Activated naive CD8-positive, alpha-beta T cell treated with anti-CD3 and anti-CD28 coated beads, Interleukin-2, amount 10 ng/mL, durations not matched to agents 7 days and 5 days (primary cell): ENCODE results near the gene PRDX6. TPM values are rescaled to one million over a fixed set of nuclear protein-coding genes. Genes with fewer than 3 reads are reported as not detected.
"Not testable (repeated sequence)": the region's sequence is repeated elsewhere in the genome, so short reads cannot be mapped to it uniquely, and the experiment has no call there.

Source experiments
- ATAC-seq: fragments of 150-1000 bp; cut with Tn5 transposase; one replicate; pipeline ENCODE4 v1.10.0; 2021; ENCODE audit warnings: low read depth, moderate library complexity
- POLR2A ChIA-PET: fragments of 350-600 bp; sonication (Branson Sonifier 250); formaldehyde crosslinking; loops from one replicate; lab custom pipeline; 2021; ENCODE audit warnings: antibody characterized with exemption; lab: Charles Lee
- DNase-seq: peaks from one replicate; pipeline ENCODE4 v3.0.0; 2021
- H3K27ac Mint-ChIP-seq: one replicate; pipeline ENCODE4 v1.8.0; 2022; ENCODE audit warnings: mild to moderate bottlenecking, mixed read lengths
- H3K27me3 Mint-ChIP-seq: one replicate; pipeline ENCODE4 v1.8.0; 2022; ENCODE audit warnings: mild to moderate bottlenecking, moderate library complexity, mixed read lengths
- H3K36me3 Mint-ChIP-seq: one replicate; pipeline ENCODE4 v1.8.0; 2021; ENCODE audit warnings: mild to moderate bottlenecking, mixed read lengths
- H3K4me1 Mint-ChIP-seq: one replicate; pipeline ENCODE4 v1.8.0; 2021; ENCODE audit warnings: mixed read lengths
- H3K4me3 Mint-ChIP-seq: one replicate; pipeline ENCODE4 v1.8.0; 2022; ENCODE audit warnings: mild to moderate bottlenecking, moderate library complexity, mixed read lengths
- H3K9me3 Mint-ChIP-seq: one replicate; pipeline ENCODE4 v1.8.0; 2021; ENCODE audit warnings: mixed read lengths
- total RNA-seq, 2 experiments: library from RNA; stranded (reverse); gene quantifications; one replicate each; pipeline ENCODE4 v1.2.3, GENCODE V29; 2021

PRDX6 gene
- total RNA-seq, 2 experiments from 2014 or later: 136 to 137 TPM

GRCh38 chr1:173489929-173490328, 12.8 kb downstream of the PRDX6 start:
- ATAC-seq: no peak

GRCh38 chr1:173491508-173491907, 14.4 kb downstream of the PRDX6 start:
- no peak overlapping the region for H3K4me3 Mint-ChIP-seq
- POLR2A ChIA-PET: no interaction called here
- no peaks in the 10 kb centered on the region for H3K27me3 Mint-ChIP-seq
- H3K4me1 Mint-ChIP-seq: peaks cover 5% of the 10 kb centered on the region
- ATAC-seq (no peak), DNase-seq (no peak)
- H3K9me3 Mint-ChIP-seq: peaks cover 4% of the 10 kb centered on the region
- H3K27ac Mint-ChIP-seq: no peak overlapping the region
- H3K36me3 Mint-ChIP-seq: peaks cover 28% of the 10 kb centered on the region

More at GRCh38 chr1:173489929-173490328, 12.8 kb downstream of the PRDX6 start:
- POLR2A ChIA-PET: no interaction called here
- H3K4me1 Mint-ChIP-seq: peaks cover 5% of the 10 kb centered on the region
- no peak overlapping the region for H3K4me3 Mint-ChIP-seq
- DNase-seq: no peak
- peaks cover 4% of the 10 kb centered on the region for H3K9me3 Mint-ChIP-seq
- no peak overlapping the region for H3K27ac Mint-ChIP-seq
- H3K27me3 Mint-ChIP-seq: no peaks in the 10 kb centered on the region
- peaks cover 34% of the 10 kb centered on the region for H3K36me3 Mint-ChIP-seq

GRCh38 chr1:173493125-173493524, 16.0 kb downstream of the PRDX6 start:
- H3K27ac Mint-ChIP-seq, H3K4me3 Mint-ChIP-seq, ATAC-seq, H3K9me3 Mint-ChIP-seq, POLR2A ChIA-PET, H3K4me1 Mint-ChIP-seq, DNase-seq, H3K27me3 Mint-ChIP-seq: not testable (repeated sequence)
- peaks cover 15% of the 10 kb centered on the region for H3K36me3 Mint-ChIP-seq

DNA sequence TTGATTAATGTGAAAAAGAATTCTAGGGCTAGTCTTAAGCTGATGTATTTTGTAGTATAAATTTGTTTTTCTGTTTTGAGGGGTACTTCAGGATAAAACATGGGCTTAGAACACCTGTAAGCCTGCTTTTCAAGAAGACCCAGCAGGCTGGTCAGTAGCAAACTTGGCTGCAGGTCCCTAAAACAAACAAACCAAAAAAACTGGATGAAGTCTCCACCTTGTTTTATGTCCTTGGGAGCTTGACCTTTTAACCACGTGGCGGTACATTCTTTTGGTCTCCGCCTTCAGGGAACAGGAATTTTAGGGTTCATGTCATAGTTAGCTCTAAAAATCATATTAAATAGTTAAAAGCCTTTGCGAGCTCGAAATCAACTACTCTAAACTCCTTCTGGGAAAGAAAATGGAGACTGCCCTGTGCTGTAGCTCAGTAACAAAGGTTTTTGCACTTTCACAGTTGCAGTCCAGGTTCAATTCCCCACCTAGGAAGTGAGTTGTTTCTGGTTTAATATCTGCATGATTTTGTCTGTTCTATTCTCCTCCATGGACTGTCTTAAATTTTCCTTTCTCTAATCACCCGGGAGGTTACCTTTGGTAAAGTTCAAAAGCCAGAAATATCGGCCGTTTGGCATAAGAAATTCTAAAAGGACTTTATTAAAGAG, 18.6 kb downstream of the PRDX6 start:
- ATAC-seq (no peak), DNase-seq (no peak)
- peaks cover 3% of the 10 kb centered on the region for H3K36me3 Mint-ChIP-seq
- peaks cover 5% of the 10 kb centered on the region for H3K4me1 Mint-ChIP-seq
- H3K9me3 Mint-ChIP-seq: peaks cover 6% of the 10 kb centered on the region
- no peak overlapping the region for H3K4me3 Mint-ChIP-seq
- no peak overlapping the region for H3K27ac Mint-ChIP-seq
- POLR2A ChIA-PET: no interaction called here
- H3K27me3 Mint-ChIP-seq: no peaks in the 10 kb centered on the region

- Mint-ChIP-seq H3K9me3 (peaks cover 8% of the 10 kb centered on the region), H3K27ac (no peak overlapping the region), H3K36me3 (peaks cover 3% of the 10 kb centered on the region), H3K4me3 (no peak overlapping the region), H3K4me1 (no peaks in the 10 kb centered on the region), H3K27me3 (no peaks in the 10 kb centered on the region)
- POLR2A ChIA-PET: no interaction called here
- DNase-seq (no peak), ATAC-seq (no peak)
Measured at GRCh38 chr1:173496757-173497320, 19.7 kb downstream of the PRDX6 start.

- ATAC-seq: no peak
- no peak for DNase-seq
- no peaks in the 10 kb centered on the region for H3K4me1 Mint-ChIP-seq
- H3K27ac Mint-ChIP-seq: no peak overlapping the region
- POLR2A ChIA-PET: no interaction called here
- H3K36me3 Mint-ChIP-seq: peaks cover 3% of the 10 kb centered on the region
- no peak overlapping the region for H3K4me3 Mint-ChIP-seq
- peaks cover 4% of the 10 kb centered on the region for H3K9me3 Mint-ChIP-seq
- no peaks in the 10 kb centered on the region for H3K27me3 Mint-ChIP-seq
Measured at GRCh38 chr1:173499729-173500128, 22.6 kb downstream of the PRDX6 start.

- Mint-ChIP-seq H3K9me3 (peaks cover 4% of the 10 kb centered on the region), H3K4me1 (no peaks in the 10 kb centered on the region), H3K27ac (no peak overlapping the region), H3K36me3 (no peaks in the 10 kb centered on the region), H3K4me3 (no peak overlapping the region), H3K27me3 (peaks cover 4% of the 10 kb centered on the region)
- POLR2A ChIA-PET: no interaction called here
- ATAC-seq: no peak
- DNase-seq: no peak
Measured at GRCh38 chr1:173502104-173502503, 25.0 kb downstream of the PRDX6 start.

GRCh38 chr1:173503391-173503790, 26.3 kb downstream of the PRDX6 start:
- H3K27me3 Mint-ChIP-seq: peaks cover 4% of the 10 kb centered on the region
- DNase-seq (no peak), ATAC-seq (no peak)
- no peaks in the 10 kb centered on the region for H3K4me1 Mint-ChIP-seq
- H3K4me3 Mint-ChIP-seq: no peak overlapping the region
- H3K9me3 Mint-ChIP-seq: peaks cover 4% of the 10 kb centered on the region
- H3K36me3 Mint-ChIP-seq: no peaks in the 10 kb centered on the region
- POLR2A ChIA-PET: no interaction called here
- no peak overlapping the region for H3K27ac Mint-ChIP-seq

- Mint-ChIP-seq H3K36me3 (no peaks in the 10 kb centered on the region), H3K9me3 (peaks cover 4% of the 10 kb centered on the region), H3K4me1 (no peaks in the 10 kb centered on the region), H3K4me3 (no peak overlapping the region), H3K27me3 (peaks cover 4% of the 10 kb centered on the region), H3K27ac (no peak overlapping the region)
- DNase-seq: no peak
- ATAC-seq: no peak
- POLR2A ChIA-PET: no interaction called here
Measured at GRCh38 chr1:173504268-173504667, 27.1 kb downstream of the PRDX6 start.

DNA sequence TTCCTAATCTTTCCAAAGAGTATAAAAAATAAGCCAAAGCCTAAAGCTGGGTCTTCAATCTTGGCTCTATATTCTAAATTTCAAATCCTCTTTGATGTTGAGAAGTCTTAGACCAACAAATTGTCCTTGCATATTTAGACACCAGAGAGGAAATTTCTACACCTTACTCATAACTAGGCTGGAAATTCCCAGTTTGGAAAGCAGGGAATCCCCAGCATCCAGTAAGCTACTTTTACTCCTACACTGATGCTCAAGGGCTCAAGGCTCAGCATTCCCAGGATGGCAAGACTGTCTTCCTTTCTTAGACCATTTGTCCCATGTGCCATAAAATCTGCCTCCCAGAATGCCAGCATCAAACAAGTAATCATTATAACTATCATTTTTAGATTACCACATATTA, 28.3 kb downstream of the PRDX6 start:
- POLR2A ChIA-PET: no interaction called here
- H3K27ac Mint-ChIP-seq: no peak overlapping the region
- DNase-seq: no peak
- H3K4me3 Mint-ChIP-seq: no peak overlapping the region
- ATAC-seq: no peak
- no peaks in the 10 kb centered on the region for H3K36me3 Mint-ChIP-seq
- no peaks in the 10 kb centered on the region for H3K4me1 Mint-ChIP-seq
- H3K9me3 Mint-ChIP-seq: peaks cover 2% of the 10 kb centered on the region
- peaks cover 4% of the 10 kb centered on the region for H3K27me3 Mint-ChIP-seq

GRCh38 chr1:173506437-173506836, 29.3 kb downstream of the PRDX6 start:
- ATAC-seq (no peak), DNase-seq (no peak)
- Mint-ChIP-seq H3K27me3 (peaks cover 4% of the 10 kb centered on the region), H3K4me1 (no peaks in the 10 kb centered on the region), H3K9me3 (no peaks in the 10 kb centered on the region), H3K4me3 (no peak overlapping the region), H3K36me3 (no peaks in the 10 kb centered on the region), H3K27ac (no peak overlapping the region)
- POLR2A ChIA-PET: no interaction called here

DNA sequence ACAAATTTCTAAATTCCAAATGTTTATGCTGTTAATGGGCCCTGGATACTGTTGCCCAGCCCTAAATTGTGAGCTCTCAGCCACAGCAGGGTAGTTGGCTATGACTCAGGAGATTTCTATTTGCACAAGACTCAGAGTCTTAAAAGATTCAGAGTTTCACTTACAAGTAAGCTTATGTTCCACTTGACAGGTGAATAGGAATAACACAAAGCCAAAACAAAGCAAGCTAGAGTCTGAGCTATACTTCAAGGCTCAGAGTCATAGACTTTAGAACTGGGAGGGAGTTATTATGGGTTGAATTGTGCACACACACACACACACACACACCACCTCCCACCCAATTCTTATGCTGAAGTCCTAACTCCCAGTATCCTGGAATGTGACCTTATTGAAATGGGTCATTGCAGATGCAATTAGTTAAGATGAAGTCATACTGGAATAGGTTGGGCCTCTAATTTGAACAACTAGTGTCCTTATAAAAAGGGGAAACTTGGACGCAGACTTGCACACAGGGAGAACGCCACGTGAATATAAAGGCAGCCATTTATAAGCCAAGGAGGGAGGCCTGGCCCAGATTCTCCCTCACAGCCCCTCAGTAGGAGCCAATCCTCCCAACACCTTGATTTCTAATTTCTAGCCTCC, 30.2 kb downstream of the PRDX6 start:
- ATAC-seq: no peak
- Mint-ChIP-seq H3K27me3 (peaks cover 4% of the 10 kb centered on the region), H3K9me3 (peaks cover 2% of the 10 kb centered on the region), H3K4me1 (no peaks in the 10 kb centered on the region), H3K36me3 (peaks cover 1% of the 10 kb centered on the region), H3K27ac (no peak overlapping the region), H3K4me3 (no peak overlapping the region)
- POLR2A ChIA-PET: no interaction called here
- no peak for DNase-seq

DNA sequence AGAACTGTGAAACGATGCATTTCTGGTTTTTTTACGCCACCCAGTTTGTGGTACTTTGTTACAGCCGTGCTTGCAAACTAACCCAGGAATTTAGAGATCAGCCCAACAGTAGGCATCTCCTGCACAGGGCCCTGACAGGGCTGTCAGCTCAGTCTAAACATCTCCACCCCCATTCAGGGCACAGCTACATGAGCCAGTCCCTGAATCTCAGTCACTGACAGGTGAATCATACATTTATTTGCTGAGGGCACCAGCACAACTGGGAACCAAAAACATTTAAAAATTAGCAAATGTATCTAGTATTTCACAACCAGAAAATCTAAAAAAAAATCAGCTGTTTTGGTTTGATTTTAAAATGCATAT, 30.7 kb downstream of the PRDX6 start:
- Mint-ChIP-seq H3K27ac (no peak overlapping the region), H3K9me3 (peaks cover 2% of the 10 kb centered on the region), H3K4me1 (no peaks in the 10 kb centered on the region), H3K27me3 (peaks cover 4% of the 10 kb centered on the region), H3K36me3 (peaks cover 2% of the 10 kb centered on the region), H3K4me3 (no peak overlapping the region)
- ATAC-seq (no peak), DNase-seq (no peak)
- POLR2A ChIA-PET: no interaction called here

DNA sequence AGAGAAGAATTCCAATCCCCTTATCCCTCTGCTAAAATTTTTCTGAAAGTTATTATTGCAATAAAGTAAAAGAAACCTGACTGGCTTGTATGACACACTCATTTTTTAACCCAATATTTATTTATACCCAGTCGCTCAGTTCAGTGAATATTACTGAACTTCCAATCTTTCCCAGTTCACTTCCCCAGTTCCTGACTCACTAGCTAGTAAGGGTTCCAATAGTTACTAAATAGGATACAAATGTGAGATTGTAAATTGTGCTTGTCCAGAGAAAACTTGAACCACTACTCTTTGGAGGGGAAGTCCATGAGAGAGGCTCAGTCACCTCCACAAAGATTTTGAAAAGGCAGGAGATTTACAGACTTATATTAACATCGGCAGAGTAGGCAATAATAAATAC, 31.4 kb downstream of the PRDX6 start:
- POLR2A ChIA-PET: no interaction called here
- ATAC-seq: no peak

More for the DNA sequence above, 31.4 kb downstream of the PRDX6 start:
- Mint-ChIP-seq H3K27me3 (peaks cover 5% of the 10 kb centered on the region), H3K4me1 (no peaks in the 10 kb centered on the region), H3K27ac (no peak overlapping the region), H3K36me3 (peaks cover 4% of the 10 kb centered on the region), H3K9me3 (peaks cover 4% of the 10 kb centered on the region), H3K4me3 (no peak overlapping the region)
- no peak for DNase-seq
